Measurements from ENCODE around the gene TRPC4AP.

Gene TRPC4AP

DNA sequence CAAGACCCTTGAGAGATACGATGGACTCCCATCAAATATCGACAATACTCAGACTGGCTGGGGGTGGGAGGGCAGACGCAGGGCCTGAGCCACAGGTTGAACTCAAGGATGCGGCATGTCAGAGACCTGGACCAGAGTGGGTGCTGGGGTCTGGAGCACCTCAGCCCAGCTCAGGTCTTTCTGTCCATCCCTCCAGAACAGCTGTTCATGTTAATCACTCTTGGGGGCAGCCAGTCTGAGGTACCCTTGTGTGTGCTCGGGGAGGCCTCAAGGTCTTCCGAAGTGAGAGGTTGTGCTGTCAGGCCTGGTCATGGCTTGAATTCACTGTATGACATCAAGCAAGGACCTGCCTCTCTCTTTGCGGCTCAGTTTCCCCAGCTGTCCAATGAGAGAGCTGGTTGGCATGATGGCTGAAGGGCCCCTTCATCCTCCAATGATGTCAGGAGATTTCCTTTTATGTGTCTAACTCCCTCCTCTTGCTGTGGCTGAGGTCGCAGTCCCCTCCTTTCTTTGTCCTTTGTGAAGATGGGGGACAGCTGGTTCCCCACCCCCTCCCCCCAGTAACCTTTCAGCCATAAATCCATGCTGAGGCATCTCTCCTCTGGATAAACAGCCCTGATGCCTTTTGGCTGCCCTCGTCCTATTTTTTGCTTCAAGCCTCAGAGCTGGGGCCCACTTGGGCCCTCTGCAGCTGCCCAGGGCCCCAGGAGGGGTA is 121.6 kb downstream of the TRPC4AP start:
- DNase-seq (ENCODE audit: low read depth, low spot score), result no peak
- H3K4me3 ChIP-seq (ENCODE audit: low read depth, low read length), result no peak overlapping the region
- CTCF ChIA-PET, result interaction anchor here (6.6 kb wide), 1 partner anchor 97 kb away, joined by 44 read pairs; the partner anchor contains the start of genes ACSS2 and GGT7
- POLR2A ChIA-PET, result no interaction called here
- TF ChIP-seq, protein P1, sequence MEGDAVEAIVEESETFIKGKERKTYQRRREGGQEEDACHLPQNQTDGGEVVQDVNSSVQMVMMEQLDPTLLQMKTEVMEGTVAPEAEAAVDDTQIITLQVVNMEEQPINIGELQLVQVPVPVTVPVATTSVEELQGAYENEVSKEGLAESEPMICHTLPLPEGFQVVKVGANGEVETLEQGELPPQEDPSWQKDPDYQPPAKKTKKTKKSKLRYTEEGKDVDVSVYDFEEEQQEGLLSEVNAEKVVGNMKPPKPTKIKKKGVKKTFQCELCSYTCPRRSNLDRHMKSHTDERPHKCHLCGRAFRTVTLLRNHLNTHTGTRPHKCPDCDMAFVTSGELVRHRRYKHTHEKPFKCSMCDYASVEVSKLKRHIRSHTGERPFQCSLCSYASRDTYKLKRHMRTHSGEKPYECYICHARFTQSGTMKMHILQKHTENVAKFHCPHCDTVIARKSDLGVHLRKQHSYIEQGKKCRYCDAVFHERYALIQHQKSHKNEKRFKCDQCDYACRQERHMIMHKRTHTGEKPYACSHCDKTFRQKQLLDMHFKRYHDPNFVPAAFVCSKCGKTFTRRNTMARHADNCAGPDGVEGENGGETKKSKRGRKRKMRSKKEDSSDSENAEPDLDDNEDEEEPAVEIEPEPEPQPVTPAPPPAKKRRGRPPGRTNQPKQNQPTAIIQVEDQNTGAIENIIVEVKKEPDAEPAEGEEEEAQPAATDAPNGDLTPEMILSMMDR (IDR thresholded peaks at IDR 0.05; ENCODE audit: insufficient read depth, low read length, missing control alignments), result no peak

DNA sequence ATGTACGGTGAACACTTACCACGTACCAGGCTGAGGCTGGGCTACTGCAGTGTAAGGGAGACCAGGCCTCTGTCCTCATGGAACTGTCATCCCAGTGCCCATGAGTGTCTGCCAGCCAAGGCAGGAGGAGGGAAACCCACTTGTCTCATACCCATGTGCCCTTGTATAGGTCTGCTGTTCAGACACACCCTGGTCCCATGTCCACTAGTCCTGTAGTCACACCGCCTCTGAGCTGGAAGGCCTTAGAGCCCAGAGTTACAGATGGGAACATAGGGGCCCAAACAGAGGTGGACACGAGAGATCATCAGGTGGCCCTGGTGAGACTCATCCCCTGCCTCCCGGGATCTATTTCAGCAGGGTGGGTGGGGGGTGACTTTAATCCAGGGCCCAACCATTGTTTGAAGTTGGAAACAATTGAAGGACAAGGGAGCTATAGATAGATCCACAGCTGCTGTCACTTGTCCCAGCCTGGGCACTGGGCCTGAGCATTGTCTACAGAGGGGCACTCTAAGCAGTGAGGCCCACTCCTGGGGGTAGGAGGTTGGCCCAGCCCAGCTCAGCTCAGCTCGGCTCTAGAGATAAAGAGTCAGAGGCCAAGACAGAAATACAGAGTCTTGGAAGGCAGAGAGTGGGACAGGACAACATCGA is 122.3 kb downstream of the TRPC4AP start:
- no peak for DNase-seq (ENCODE audit: low read depth, low spot score)
- POLR2A ChIA-PET, result no interaction called here
- TF ChIP-seq, protein P1 (IDR thresholded peaks at IDR 0.05; ENCODE audit: insufficient read depth, low read length, missing control alignments), result no peak
- no peak overlapping the region for H3K4me3 ChIP-seq (ENCODE audit: low read depth, low read length)
- CTCF ChIA-PET, result interaction anchor here (6.6 kb wide), 1 partner anchor 96 kb away, joined by 44 read pairs; the partner anchor contains the start of genes ACSS2 and GGT7

DNA sequence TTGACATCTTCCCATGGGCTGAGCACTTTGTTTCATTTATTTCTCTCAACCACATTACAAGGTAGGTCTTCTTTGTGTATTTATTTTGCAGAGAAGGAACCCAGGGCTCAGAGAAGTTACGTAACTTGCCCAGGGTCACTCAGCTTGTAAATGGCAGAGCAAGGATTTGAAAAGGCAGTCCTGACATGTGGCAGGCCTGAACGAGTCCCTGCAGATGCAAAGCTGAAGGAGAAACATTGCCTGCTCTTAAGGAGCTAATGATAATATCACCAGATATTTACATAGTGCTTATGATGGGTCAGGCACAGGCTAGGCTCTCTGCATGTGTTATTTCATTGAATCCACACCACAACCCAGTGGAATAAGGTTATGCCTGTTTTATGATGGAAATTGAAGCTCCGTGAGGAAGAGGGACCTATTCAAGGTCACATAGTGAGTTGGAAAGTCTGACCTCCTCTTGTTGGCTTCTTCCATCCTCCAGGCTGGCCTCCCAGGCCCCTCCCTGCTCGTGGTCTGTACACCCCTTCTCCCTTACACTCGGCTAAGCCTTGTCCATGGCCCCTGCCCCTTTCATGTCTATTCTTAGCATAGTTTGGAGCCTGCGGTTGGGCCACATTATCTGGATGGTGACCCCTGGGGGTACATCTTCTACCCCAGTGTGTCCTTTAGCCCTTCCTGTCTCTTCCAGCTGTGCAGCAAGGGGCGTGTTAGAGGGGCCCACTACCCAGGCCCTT is 124.4 kb downstream of the TRPC4AP start:
- H3K4me3 ChIP-seq (ENCODE audit: low read depth, low read length), result no peak overlapping the region
- TF ChIP-seq, protein P1 (IDR thresholded peaks at IDR 0.05; ENCODE audit: insufficient read depth, low read length, missing control alignments), result no peak
- no peak for DNase-seq (ENCODE audit: low read depth, low spot score)
- ChIA-PET CTCF (interaction anchor here (1.3 to 6.6 kb wide), 3 partner anchors 11 to 136 kb away, joined by 3 to 44 read pairs (median 4); partner anchors contain the start of genes ACSS2 and GGT7), POLR2A (no interaction called here)

DNA sequence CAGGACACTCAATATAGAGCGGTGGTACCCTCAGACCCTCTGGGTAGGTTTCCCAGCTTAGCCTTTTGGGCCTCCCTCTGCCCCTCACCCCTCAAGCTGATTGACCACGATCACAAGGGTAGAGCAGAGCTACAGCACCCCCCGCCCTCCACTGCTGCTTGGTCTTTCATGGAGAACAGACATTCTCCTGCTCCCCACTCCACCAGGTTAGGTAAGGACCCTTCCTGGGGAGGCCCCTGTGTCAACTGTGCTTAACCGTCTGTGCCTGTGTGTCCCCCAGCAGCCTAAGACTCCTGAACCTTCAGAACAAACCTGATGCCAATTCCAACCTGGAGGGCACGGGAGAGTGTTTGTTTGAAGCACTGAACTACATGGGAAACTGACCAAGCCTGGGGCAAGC is 125.2 kb downstream of the TRPC4AP start:
- TF ChIP-seq, protein P1 (IDR thresholded peaks at IDR 0.05; ENCODE audit: insufficient read depth, low read length, missing control alignments), result no peak
- ChIA-PET CTCF (interaction anchor here (1.3 to 6.6 kb wide), 3 partner anchors 10 to 135 kb away, joined by 3 to 44 read pairs (median 4); partner anchors contain the start of genes ACSS2 and GGT7), POLR2A (interaction anchor here (0.7 kb wide), 1 partner anchor 45 kb away, joined by 3 read pairs; no protein-coding TSS in a partner anchor)
- DNase-seq (ENCODE audit: low read depth, low spot score), result no peak
- H3K4me3 ChIP-seq (ENCODE audit: low read depth, low read length), result no peak overlapping the region

DNA sequence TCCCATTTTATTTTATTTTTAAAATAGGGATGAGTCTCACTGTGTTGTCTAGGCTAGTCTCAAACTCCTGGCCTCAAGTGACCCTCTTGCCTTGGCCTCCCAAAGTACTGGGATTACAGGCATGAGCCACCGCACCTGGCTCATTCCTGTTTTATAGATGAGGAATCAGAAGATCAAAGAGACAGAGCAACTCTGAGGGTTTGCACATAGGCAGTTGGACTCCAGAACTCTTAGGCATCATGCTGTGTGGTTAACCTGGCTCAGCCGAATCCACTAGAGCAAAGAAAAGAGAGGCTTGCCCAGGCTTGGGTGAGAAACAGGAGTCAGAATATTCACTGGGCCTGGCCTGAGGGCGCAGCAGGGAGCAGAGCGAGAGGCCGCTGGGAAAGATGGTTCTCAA is 127.6 kb downstream of the TRPC4AP start:
- CTCF ChIA-PET, result interaction anchor here (6.6 kb wide), 1 partner anchor 91 kb away, joined by 44 read pairs; the partner anchor contains the start of genes ACSS2 and GGT7
- no peak overlapping the region for H3K4me3 ChIP-seq (ENCODE audit: low read depth, low read length)
- POLR2A ChIA-PET, result no interaction called here
- TF ChIP-seq, protein P1 (IDR thresholded peaks at IDR 0.05; ENCODE audit: insufficient read depth, low read length, missing control alignments), result no peak
- DNase-seq (ENCODE audit: low read depth, low spot score), result no peak
